PFSK-1 (cell line): Measurements from ENCODE around the gene TARBP1.

Experiments
- POLR2AphosphoS5 ChIP-seq: IDR thresholded peaks from 2 replicates; pipeline ENCODE4 v1.6.1; 2012; ENCODE audit warnings: low read depth, mild to moderate bottlenecking, control low read depth, low read length, moderate library complexity
- TAF1 ChIP-seq: IDR thresholded peaks from 2 replicates; pipeline ENCODE4 v1.6.1; 2012; ENCODE audit warnings: low read length, control low read depth, borderline replicate concordance; ENCODE audit not compliant: insufficient read depth

DNA sequence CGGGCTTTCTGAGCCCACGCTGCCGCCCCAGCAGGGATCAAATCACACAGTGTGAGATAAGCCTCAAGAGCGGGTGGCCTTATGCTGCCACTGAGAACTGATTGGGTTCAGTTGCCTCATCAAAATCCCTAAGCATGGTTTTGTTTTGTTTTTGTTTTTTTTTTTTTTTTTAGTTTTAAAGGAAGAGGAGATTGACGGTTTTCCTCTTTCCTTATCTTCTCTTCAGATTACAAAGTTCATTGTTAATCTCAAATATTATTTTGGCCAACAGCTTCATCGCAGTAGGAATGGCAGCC lies 105.1 kb downstream of the TARBP1 start:
- TF ChIP-seq TAF1: no peak
- TF ChIP-seq POLR2AphosphoS5: no peak
